Lower leg skin (tissue), 4 donors: ENCODE results near the gene ZNF783. TPM values are rescaled to one million over a fixed set of nuclear protein-coding genes. Genes with fewer than 3 reads are reported as not detected.

Experiments
- DNase-seq, 2 donors: peaks; one replicate each; pipeline ENCODE4 v3.0.0-alpha.2; 2019; ENCODE audit warnings: low spot score in 2 of 2
- H3K4me3 ChIP-seq: fragments of 200-600 bp; sonication (generic); 2 replicates; pipeline ENCODE4 v1.5.1; 2017; ENCODE audit warnings: mild to moderate bottlenecking, low read depth; ENCODE audit not compliant: poor library complexity, severe bottlenecking
- POLR2A ChIP-seq, 2 donors: fragments of 450-650 bp; IDR thresholded peaks; one replicate each; pipeline ENCODE4 v1.6.1; 2016 to 2017; ENCODE audit warnings: antibody characterized with exemption in 2 of 2, mild to moderate bottlenecking in 1 of 2, moderate library complexity in 1 of 2
- WGBS, 2 donors: methylation state at CpG; one replicate each; pipeline ENCODE4 v1.1.5; 2018; 5-methylcytosine and 5-hydroxymethylcytosine counted together
- intact Hi-C: fragments of 100-400 bp; cut with DNase I; formaldehyde crosslinking; loops from one replicate; pipeline ENCODE4 v1.15.0; 2023; ENCODE audit warnings: low total_unique reads
- total RNA-seq, 4 donors: library from RNA; depleted of rRNA; stranded (reverse); fragments of >200 nt; gene quantifications; one replicate each; pipeline ENCODE4 v1.1.0, GENCODE V29; 2016
- TF ChIP-seq, protein P1 (sequence below), 3 donors: fragments of 450-650 bp; IDR thresholded peaks; one replicate each; pipeline ENCODE4 v1.5.1; 2016; ENCODE audit warnings: antibody characterized with exemption in 3 of 3, mild to moderate bottlenecking in 3 of 3, moderate library complexity in 2 of 3

The ZNF783 gene
- total RNA-seq, 4 donors from 2014 or later: 6.8 to 17.2 (median 13.0) TPM

DNA sequence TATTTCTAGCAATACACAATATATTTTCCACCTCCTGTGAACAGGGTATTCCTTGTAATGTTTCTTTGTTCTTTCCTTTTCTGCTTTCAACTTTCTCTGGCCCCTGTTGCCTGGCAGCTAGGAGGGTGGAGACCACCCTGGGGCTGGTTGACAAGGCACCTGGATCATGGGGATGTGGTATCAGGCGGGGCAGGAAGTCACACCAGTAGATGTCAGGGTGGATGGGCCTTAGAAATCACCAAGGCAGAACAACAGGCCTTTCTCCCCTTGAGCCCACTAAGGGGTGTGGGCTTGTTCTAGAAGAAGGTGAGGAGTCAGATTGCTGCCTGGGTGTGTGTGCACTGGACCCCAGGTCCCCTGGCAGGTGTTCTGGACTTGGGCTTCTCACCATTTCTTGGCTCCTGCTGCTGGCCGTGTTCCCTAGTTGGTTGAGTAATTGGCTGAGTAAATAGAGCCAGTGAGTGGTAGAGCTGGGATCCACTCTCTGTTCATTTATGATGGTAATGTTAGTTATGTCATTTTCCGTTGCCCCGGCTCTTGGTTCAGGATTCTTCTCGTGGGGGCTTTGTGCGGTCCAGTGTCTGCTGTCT, 24.9 kb downstream of the ZNF783 start:
- no peak overlapping the region for H3K4me3 ChIP-seq
- TF ChIP-seq POLR2A (IDR thresholded peaks at IDR 0.05): no peak
- TF ChIP-seq, protein P1, sequence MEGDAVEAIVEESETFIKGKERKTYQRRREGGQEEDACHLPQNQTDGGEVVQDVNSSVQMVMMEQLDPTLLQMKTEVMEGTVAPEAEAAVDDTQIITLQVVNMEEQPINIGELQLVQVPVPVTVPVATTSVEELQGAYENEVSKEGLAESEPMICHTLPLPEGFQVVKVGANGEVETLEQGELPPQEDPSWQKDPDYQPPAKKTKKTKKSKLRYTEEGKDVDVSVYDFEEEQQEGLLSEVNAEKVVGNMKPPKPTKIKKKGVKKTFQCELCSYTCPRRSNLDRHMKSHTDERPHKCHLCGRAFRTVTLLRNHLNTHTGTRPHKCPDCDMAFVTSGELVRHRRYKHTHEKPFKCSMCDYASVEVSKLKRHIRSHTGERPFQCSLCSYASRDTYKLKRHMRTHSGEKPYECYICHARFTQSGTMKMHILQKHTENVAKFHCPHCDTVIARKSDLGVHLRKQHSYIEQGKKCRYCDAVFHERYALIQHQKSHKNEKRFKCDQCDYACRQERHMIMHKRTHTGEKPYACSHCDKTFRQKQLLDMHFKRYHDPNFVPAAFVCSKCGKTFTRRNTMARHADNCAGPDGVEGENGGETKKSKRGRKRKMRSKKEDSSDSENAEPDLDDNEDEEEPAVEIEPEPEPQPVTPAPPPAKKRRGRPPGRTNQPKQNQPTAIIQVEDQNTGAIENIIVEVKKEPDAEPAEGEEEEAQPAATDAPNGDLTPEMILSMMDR (IDR thresholded peaks at IDR 0.05): no peak
- intact Hi-C loops: no loop called here
- DNase-seq: peak in 1 of 2 donors; percentile 65
- 89 to 93% methylated on average over 6 of the region's 6 CpGs for WGBS, 2 donors

DNA sequence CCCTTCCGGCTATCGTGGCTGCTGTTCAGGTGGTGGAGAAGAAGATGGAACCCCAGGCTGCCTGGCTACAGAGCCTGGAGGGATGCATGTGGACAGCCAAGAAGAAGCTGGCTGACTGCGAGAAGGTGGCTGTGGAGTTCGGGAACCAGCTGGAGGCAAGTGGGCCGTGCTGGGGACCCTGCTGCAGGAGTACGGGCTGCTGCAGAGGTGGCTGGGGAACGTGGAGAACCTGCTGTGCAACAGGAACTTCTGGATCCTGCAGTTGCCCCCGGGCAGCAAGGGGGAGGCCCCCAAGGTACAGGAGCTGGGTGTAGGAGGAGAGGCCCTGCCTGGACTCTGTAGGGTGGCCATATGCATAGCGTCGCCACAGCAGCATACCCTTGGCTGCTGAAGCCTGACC, 25.6 kb downstream of the ZNF783 start:
- WGBS, 2 donors: 91 to 92% methylated on average over 10 of the region's 10 CpGs
- intact Hi-C loops: no loop called here
- peak in 1 of 2 donors; percentile 68 for DNase-seq
- no peak overlapping the region for H3K4me3 ChIP-seq
- TF ChIP-seq, protein P1 (IDR thresholded peaks at IDR 0.05): no peak
- no peak for TF ChIP-seq POLR2A (IDR thresholded peaks at IDR 0.05)

DNA sequence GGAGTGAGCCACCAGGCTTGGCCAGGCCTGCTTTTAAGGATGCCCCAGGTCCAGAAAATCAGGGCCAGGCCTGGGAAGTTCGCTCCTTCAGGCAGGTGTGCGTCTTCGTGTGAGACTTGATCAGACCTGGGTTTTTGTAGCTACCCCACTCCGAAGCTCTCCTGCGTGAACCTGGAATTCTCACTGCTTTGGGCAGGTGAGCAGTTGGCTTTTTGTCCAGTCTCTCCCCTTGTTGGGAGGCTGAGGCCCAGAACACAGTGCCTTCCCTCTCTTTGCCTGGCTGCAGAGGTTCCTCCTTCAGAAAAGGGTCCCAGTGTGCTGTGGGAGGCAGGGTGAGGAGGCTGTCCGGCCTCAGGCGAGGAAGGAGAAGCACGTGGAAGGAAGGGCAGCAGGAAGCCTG, 27.3 kb downstream of the ZNF783 start:
- no peak overlapping the region for H3K4me3 ChIP-seq
- intact Hi-C loops: no loop called here
- TF ChIP-seq POLR2A (IDR thresholded peaks at IDR 0.05): no peak
- TF ChIP-seq, protein P1 (IDR thresholded peaks at IDR 0.05): no peak
- DNase-seq: peak in 1 of 2 donors; percentile 39
- 94 to 97% methylated on average over 8 of the region's 8 CpGs for WGBS, 2 donors

DNA sequence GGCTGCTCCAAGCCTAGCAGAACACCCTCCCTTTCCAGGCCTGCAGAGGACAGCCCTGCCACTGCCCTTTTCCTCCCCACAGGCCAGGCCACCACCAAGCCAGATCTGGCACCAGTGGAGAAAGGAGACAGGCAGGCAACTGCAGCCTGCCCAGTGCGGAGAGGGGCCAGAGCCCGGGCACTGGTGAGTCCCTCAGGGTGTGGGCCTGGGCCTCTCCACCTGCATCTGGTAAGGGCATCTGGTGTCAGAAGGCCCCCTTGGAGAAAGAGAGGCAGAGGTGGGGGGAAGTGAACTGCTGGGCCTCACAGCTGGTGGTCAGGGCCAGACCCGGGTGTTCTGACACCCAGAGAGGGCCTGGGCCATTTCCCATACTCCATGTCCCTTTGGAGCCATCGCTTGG, 27.9 kb downstream of the ZNF783 start:
- intact Hi-C loops: no loop called here
- no peak for TF ChIP-seq POLR2A (IDR thresholded peaks at IDR 0.05)
- TF ChIP-seq, protein P1 (IDR thresholded peaks at IDR 0.05): no peak
- DNase-seq: peak in 1 of 2 donors; percentile 81
- H3K4me3 ChIP-seq: no peak overlapping the region
- 94 to 97% methylated on average over 2 to 4 of the region's 4 CpGs for WGBS, 2 donors

DNA sequence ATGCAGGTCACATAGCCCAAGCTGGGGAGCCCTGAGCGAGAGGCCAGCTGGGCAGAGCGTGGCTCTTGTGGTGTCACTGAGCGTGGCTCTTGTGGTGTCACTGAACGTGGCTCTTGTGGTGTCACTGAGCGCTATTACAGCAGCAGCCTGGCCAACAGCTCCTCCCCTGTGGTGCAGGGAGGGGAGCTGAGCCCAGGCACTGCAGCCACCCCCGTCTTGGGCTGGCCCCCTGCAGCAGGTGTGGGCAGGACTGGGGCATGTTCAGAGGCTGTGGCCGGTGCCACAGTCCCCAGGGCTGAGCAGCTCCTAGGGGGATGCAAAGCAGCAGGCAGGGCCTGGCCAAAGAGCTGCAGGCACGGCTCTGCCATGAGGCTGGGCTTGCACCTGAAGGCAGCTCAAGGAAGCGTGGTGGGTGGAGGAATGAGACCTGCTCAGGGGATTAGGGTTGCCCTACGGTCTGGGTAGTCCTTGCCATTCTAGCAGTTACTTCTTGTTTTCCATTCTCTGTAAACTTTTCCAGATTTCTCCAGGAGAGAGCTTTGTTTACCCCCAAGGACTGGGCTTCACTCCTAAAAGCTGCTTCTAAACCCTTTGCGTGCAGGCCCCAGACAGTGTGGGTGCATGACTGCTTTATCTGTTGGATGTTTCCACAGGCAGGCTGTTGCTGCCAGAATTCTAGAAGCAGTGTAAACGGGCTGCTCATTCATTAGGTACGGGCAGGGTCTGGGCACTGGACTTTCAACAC, 29.2 kb downstream of the ZNF783 start:
- peak in 1 of 2 donors; percentile 71 for DNase-seq
- 86 to 89% methylated on average over 10 to 11 of the region's 13 CpGs for WGBS, 2 donors
- TF ChIP-seq, protein P1 (IDR thresholded peaks at IDR 0.05): no peak
- TF ChIP-seq POLR2A (IDR thresholded peaks at IDR 0.05): no peak
- intact Hi-C loops: no loop called here
- H3K4me3 ChIP-seq: no peak overlapping the region
